Astrocyte of the cerebellum (primary cell): Measurements from ENCODE around the gene SUSD2.
A peak's percentile ranks its signal among the peaks of the same experiment; 100 is the strongest.
"Not testable (repeated sequence)": the region's sequence is repeated elsewhere in the genome, so short reads cannot be mapped to it uniquely, and the experiment has no call there.

Experiments used
- DNase-seq: peaks from one replicate; pipeline ENCODE4 v3.0.0-alpha.2; 2011; ENCODE audit warnings: low read depth
- H3K4me3 ChIP-seq: 2 replicates; pipeline ENCODE4 v1.5.1; 2011; ENCODE audit warnings: mild to moderate bottlenecking, low read depth, low read length, moderate library complexity
- in situ Hi-C: cut with HindIII; loops from 2 replicates; pipeline ENCODE4 v1.10.0; 2017; ENCODE audit warnings: low sequenced_read_pairs
- TF ChIP-seq, protein P1 (sequence below): IDR thresholded peaks from 2 replicates; pipeline ENCODE4 v1.5.1; 2012; ENCODE audit warnings: low read length, low read depth, moderate library complexity, mild to moderate bottlenecking; ENCODE audit errors: missing control alignments

The SUSD2 gene, protein sequence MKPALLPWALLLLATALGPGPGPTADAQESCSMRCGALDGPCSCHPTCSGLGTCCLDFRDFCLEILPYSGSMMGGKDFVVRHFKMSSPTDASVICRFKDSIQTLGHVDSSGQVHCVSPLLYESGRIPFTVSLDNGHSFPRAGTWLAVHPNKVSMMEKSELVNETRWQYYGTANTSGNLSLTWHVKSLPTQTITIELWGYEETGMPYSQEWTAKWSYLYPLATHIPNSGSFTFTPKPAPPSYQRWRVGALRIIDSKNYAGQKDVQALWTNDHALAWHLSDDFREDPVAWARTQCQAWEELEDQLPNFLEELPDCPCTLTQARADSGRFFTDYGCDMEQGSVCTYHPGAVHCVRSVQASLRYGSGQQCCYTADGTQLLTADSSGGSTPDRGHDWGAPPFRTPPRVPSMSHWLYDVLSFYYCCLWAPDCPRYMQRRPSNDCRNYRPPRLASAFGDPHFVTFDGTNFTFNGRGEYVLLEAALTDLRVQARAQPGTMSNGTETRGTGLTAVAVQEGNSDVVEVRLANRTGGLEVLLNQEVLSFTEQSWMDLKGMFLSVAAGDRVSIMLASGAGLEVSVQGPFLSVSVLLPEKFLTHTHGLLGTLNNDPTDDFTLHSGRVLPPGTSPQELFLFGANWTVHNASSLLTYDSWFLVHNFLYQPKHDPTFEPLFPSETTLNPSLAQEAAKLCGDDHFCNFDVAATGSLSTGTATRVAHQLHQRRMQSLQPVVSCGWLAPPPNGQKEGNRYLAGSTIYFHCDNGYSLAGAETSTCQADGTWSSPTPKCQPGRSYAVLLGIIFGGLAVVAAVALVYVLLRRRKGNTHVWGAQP

DNA sequence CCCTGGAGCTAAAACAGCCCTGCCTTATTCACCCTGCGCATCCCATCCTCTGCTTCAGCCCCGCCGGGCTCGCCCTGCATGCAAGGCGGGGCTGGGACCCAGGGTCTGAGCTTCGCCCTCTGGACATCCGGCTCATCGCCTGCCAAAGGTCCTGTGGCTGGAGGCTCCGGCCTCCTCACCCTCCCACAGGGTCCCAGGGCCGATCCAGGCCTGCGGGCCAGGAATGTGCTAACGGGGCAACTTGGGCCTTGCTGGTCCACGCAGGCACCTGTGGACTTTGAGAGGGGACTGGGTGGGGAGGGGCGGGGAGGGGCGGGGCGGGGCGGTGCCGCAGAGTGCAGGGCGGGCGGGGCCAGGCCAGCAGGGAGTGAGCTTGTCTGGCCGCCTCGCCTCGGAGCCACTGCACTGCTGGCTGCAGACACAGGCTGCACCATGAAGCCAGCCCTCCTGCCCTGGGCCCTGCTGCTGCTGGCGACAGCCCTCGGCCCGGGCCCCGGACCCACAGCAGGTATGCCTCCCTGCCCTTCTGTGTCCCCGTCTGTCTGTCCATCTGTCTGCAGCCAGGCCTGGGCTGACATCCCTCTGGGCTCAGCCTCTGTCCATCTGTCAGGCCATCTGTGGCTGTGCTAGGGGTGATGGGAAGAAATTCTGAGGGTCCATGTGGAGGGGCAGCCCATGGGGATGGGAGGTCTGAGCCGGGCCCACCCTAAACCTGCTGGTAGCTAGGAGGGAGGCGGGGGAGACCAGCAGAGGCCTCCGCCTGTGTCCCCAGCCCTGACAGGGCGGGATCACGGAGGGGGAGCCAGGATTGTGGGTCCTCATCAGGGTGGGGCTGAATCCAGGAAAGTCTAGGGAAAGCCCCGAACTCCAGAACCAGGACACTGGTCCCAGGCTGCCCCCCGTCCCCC is at the start of gene SUSD2:
Gene SUSD2 (plus strand): TSS at position 400 of the 908 bp plus-strand sequence. CDS start 33 bp downstream, at position 433.
- H3K4me3 ChIP-seq, result no peak within 1 kb of the TSS
- TF ChIP-seq, protein P1, sequence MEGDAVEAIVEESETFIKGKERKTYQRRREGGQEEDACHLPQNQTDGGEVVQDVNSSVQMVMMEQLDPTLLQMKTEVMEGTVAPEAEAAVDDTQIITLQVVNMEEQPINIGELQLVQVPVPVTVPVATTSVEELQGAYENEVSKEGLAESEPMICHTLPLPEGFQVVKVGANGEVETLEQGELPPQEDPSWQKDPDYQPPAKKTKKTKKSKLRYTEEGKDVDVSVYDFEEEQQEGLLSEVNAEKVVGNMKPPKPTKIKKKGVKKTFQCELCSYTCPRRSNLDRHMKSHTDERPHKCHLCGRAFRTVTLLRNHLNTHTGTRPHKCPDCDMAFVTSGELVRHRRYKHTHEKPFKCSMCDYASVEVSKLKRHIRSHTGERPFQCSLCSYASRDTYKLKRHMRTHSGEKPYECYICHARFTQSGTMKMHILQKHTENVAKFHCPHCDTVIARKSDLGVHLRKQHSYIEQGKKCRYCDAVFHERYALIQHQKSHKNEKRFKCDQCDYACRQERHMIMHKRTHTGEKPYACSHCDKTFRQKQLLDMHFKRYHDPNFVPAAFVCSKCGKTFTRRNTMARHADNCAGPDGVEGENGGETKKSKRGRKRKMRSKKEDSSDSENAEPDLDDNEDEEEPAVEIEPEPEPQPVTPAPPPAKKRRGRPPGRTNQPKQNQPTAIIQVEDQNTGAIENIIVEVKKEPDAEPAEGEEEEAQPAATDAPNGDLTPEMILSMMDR, result no peak
- in situ Hi-C loops, result no loop called here
- no peak for DNase-seq

DNA sequence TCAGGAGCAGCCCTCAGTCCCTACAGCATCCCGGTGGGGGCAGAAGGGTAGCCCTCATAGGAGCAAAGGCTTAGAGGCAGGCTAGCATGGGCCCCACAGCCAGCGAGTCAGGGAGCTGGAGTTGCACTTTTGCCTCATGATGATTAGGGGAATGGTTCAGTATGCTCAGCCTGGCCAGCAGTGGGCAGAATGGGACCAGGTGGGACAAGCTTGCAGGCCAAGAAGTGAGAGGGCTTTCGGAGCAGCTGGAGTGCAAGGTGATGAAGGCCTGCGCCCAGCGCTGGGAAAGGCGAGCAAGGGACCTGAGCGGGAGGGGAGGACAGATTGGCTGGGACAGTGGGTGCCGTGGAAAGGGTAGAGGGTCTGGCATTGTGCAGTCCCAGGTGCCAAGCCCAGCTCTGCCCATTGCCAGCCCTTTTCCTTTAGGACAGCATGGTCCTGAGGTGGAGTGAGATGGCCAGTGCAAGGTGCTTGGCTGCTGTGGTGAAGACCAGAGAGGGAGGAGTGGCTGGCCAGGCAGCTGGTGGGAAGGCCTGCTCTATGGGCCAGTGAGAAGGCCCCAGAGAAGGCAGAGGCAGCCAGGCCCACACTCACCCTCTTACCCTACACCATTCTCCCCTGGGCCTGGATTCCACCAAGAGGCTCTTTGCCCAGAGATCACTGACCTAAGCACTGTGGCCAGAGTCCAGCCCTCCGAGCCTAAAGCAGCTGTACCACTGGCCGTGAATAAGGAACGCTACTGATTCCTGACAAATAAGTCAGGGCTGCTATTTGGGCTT is 47.9 kb upstream of the SUSD2 start:
- no peak for DNase-seq
- no peak overlapping the region for H3K4me3 ChIP-seq
- TF ChIP-seq, protein P1, result peak; percentile 51
- in situ Hi-C loops, result no loop called here

DNA sequence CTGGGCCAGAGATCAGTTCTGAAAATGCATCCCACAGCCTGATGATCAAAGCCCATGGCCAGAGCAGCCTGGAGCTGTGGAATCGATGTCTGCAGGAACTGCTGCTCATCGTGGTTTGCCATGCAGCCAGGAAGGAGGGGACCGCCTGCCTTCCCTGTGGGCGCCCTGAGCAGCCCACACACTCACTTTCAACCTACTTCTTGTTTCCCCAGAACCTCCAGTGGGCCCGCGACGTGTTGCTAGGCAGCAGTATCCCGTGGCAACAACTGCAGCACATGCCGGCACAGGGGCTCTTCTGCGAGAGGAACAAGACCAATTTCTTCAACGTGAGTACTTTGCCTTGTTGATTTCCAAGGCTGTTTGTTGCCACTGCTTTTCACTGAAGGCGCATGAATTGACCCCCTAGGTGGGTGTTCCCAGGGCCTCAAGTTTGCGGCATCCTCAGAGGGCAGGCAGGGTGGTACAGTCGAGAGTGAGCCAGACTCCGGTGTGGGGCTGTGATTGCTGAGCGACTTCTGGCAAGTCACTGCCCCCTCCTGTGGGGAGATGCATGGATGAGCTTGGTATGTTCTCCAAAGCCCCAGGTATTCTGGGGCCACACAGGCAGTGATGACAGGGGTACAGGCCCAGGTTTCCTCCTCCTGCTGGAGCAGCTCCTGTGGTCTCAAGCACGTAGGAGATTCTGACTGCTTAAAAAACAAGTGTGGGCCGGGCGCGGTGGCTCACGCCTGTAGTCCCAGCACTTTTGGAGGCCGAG is 47.0 kb upstream of the SUSD2 start:
- TF ChIP-seq, protein P1, result no peak
- in situ Hi-C loops, result no loop called here
- H3K4me3 ChIP-seq, result no peak overlapping the region
- DNase-seq, result no peak

DNA sequence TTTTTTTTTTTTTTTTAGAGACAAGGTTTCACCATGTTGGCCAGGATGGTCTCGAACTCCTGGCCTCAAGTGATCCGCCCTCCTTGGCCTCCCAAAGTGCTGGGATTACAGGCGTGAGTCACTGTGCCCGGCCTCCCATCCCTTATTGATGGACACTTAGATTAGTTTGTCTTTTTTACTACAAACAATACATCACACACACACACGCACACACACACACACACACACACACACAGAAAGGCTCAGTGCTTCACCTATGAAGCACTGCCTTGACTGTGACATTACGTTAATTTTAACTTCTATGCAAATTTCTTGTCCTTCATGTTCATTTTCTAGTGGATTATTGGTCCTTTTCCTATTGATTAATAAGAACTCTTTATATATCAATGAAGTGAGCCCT is 44.8 kb upstream of the SUSD2 start:
- H3K4me3 ChIP-seq, in situ Hi-C loops, DNase-seq: not testable (repeated sequence)

DNA sequence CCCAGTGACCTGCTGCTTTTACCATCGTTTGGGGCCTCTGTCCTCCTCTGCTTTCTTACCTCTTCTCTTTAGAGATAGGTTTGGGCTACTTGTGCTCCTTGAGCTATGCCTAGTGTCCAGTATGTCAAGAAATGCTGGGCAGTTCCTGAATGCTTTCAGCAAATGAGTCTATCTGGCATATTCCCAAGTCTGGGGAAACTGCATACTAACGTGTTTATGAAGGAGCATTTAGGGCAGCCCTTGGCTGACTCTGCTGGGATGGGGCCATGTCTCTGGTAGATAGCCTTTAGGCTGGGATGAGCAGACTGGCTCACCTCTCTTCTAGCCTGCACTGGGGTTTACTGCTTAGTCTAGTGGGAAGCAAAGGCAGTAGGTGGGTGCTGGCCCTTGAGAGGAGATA is 43.7 kb upstream of the SUSD2 start:
- in situ Hi-C loops, result no loop called here
- TF ChIP-seq, protein P1, result no peak
- H3K4me3 ChIP-seq, result no peak overlapping the region
- DNase-seq, result no peak
